Activated naive CD4-positive, alpha-beta T cell treated with anti-CD3 and anti-CD28 coated beads, Interleukin-2, amount 50 U/mL, for 16 hours (primary cell): Measurements from ENCODE around the gene SLC25A25.
"Not testable (repeated sequence)": the region's sequence is repeated elsewhere in the genome, so short reads cannot be mapped to it uniquely, and the experiment has no call there.

ENCODE experiments used
- DNase-seq: peaks from one replicate; pipeline ENCODE4 v3.0.0-alpha.2; 2020

Gene SLC25A25

DNA sequence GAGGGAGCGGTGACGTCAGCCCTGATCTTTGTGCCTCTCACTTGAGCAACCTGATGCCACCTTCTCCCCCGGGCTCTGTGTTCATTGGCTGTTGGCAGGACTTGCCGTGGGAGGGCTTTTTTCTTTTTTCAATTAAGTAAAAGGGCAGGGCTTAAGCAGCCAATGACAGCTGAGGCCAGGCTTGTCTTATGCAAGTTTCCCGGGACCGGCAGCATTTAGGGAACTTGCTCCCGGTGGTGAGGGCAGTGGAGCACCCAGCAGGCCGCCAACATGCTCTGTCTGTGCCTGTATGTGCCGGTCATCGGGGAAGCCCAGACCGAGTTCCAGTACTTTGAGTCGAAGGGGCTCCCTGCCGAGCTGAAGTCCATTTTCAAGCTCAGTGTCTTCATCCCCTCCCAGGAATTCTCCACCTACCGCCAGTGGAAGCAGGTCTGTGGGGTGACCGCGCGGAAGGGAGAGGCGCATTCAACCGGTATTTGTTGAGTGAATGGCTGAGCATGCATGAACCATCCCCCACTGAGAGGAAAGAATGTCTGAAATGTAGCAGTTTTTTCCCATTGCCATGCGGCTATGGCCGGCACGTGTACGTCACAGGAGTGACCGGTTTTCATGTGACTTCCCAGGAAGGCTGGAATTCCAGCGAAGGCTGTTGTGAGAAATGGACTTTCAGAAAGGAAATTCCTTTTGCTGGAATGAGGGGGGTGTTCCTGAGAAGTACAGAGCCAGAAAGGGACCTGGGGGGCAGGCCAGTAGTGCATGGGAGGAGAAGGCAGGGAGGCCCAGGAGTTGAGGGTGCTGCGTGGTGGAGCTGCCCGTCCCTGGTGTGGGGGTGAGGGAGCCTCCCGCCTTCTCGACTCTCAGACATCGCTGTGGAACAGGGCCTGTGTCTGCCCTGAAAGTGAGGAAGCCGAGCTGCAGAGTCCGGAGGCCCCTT, 30.5 kb downstream of the SLC25A25 start:
- peak; percentile 68 for DNase-seq

GRCh38 chr9:128099231-128099931, 31.3 kb downstream of the SLC25A25 start:
- DNase-seq: no peak

- no peak for DNase-seq
These were observed 32.0 kb downstream of the SLC25A25 start for GRCh38 chr9:128099932-128100491.

DNA sequence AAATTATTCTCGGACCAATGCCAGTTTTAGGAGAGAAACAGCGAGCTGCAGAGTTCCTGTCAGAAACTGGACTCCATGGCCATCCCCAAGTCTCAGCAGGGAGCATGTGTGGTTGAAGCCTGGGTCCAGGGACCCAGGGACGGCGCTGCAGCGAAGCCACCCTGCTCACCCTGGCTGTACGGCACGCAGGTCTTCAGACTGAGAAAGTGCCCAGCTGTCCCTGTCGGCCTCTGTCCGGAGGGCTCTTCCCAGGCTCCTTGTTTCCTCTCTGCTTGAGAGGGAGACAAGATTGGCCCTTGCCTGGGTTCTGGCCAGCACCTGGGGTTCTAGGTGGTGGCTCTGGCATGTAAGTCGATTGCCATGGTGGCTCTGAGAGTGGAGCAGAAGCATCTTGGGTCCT, 32.5 kb downstream of the SLC25A25 start:
- no peak for DNase-seq

- DNase-seq: no peak
These were observed 33.2 kb downstream of the SLC25A25 start for GRCh38 chr9:128101231-128101661.

- no peak for DNase-seq
These were observed 33.7 kb downstream of the SLC25A25 start for GRCh38 chr9:128101690-128102089.

DNA sequence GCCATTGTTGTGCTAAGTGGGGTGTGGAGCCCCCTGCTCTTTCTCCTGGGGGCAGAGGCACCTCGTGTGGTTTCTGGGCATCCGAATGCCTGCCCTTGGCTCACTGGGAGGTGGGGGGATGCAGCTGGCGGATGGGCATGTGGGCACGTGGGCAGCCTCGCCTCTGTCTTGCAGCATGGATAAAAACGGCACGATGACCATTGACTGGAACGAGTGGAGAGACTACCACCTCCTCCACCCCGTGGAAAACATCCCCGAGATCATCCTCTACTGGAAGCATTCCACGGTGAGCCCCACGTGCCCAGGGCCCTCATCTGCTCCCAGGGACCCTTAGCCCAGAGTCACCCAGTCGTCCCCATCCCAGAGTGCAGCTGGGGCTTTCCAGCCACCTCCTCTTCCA, 34.2 kb downstream of the SLC25A25 start:
- no peak for DNase-seq

DNA sequence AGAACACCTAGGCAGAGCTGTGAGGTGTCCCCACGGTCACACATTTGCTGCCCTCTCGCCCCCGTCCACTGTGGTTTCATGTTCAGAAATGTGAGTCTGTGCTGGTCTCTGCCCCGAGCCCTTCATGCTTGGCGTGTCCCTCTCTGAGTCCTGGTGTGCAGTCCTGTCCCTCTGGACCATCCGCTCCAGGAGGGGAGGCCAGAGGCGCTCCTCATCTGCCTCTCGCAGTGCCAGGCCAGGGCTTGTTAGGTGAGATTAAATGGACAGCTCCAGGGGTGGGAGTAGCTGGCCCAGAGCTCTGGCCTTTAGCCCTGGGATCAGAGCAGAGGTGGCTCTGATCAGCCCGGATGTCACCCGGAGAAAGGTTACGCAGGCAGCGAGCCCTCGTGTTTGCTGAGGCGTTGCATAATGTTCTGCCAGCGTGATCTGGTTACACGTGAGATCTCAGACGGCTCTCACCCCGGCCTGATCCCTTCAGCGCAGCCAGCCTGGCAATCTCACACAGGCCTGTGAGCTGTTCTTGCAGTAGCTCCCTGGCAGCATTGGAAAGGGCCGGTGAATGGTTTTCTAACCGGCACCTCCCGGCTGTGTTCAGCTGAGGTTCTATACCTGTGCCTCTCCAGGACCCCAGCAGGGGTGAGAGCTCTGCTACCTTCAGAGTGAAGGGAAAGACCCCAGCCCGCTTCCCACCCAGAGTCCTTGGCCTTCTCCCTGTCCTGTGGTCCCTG, 35.0 kb downstream of the SLC25A25 start:
- no peak for DNase-seq

DNA sequence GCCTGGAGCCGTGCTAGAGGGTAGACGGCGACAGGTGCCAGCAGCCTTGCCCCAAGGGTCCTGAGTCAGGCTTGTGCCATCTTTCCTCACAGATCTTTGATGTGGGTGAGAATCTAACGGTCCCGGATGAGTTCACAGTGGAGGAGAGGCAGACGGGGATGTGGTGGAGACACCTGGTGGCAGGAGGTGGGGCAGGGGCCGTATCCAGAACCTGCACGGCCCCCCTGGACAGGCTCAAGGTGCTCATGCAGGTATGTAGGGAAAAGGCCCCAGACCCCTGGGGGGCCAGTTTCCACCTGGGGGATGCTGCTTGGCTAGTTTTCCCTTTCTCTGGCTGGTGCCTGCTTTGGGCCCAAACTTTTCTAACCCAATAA, 35.5 kb downstream of the SLC25A25 start:
- peak; percentile 44 for DNase-seq

DNA sequence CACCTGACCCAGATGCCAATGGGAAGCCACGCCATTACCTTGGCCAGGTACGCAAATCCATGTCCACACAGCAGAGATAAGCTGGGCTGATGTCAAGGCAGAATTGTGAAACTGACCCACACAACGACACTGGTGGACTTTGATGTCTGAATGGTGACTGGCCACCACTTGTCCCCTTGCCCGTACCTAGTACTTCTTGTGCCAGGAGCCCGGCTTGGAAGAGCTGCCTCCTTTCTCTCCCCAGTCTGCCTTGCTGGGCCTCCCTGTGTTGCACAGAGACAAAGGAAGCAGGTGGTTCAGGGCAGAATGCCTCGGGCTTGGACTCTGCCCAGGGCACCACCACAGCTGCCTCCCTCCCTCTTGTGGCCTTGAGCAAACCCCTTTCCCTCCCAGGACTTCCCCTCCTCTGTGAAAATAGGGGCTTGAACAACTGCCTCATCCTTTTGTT, 36.2 kb downstream of the SLC25A25 start:
- no peak for DNase-seq

- DNase-seq: no peak
These were observed 37.6 kb downstream of the SLC25A25 start for GRCh38 chr9:128105538-128106175.

DNA sequence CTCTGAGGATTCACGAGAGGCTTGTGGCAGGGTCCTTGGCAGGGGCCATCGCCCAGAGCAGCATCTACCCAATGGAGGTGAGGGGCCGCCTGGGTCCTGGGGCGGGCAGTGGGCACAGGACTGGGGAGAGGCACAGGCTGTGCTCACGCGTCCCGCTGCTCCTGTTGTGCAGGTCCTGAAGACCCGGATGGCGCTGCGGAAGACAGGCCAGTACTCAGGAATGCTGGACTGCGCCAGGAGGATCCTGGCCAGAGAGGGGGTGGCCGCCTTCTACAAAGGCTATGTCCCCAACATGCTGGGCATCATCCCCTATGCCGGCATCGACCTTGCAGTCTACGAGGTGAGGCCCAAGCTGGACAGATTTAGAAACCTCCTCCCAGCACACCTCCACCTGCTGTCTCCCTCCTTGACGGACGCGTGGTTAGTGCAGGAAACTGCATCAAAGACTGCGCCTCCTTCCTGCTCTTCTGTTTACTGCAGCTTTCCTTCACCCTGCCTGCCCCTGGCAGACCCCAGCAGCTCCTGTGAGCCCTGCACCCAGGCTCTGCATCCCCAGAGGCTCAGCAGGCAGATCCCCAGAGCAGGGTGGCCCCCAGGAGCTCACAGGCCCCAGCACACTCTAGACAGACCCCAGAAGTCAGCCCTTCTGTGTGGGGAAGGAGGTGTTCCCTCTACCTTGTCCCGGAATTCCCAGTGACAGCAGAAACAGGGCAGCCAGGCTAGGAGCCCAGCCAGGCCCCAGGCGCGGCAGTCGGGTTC, 38.3 kb downstream of the SLC25A25 start:
- DNase-seq: no peak

GRCh38 chr9:128106940-128107467, 39.0 kb downstream of the SLC25A25 start:
- DNase-seq: no peak

- DNase-seq: no peak
These were observed 39.6 kb downstream of the SLC25A25 start for GRCh38 chr9:128107468-128108268.

DNA sequence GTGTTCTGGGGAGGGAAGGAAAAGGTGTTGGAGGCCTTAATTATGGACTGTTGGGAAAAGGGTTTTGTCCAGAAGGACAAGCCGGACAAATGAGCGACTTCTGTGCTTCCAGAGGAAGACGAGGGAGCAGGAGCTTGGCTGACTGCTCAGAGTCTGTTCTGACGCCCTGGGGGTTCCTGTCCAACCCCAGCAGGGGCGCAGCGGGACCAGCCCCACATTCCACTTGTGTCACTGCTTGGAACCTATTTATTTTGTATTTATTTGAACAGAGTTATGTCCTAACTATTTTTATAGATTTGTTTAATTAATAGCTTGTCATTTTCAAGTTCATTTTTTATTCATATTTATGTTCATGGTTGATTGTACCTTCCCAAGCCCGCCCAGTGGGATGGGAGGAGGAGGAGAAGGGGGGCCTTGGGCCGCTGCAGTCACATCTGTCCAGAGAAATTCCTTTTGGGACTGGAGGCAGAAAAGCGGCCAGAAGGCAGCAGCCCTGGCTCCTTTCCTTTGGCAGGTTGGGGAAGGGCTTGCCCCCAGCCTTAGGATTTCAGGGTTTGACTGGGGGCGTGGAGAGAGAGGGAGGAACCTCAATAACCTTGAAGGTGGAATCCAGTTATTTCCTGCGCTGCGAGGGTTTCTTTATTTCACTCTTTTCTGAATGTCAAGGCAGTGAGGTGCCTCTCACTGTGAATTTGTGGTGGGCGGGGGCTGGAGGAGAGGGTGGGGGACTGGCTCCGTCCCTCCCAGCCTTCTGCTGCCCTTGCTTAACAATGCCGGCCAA, 40.4 kb downstream of the SLC25A25 start:
- no peak for DNase-seq

GRCh38 chr9:128109050-128109709, 41.1 kb downstream of the SLC25A25 start:
- DNase-seq: no peak

GRCh38 chr9:128111726-128112125, 43.7 kb downstream of the SLC25A25 start:
- DNase-seq: not testable (repeated sequence)

DNA sequence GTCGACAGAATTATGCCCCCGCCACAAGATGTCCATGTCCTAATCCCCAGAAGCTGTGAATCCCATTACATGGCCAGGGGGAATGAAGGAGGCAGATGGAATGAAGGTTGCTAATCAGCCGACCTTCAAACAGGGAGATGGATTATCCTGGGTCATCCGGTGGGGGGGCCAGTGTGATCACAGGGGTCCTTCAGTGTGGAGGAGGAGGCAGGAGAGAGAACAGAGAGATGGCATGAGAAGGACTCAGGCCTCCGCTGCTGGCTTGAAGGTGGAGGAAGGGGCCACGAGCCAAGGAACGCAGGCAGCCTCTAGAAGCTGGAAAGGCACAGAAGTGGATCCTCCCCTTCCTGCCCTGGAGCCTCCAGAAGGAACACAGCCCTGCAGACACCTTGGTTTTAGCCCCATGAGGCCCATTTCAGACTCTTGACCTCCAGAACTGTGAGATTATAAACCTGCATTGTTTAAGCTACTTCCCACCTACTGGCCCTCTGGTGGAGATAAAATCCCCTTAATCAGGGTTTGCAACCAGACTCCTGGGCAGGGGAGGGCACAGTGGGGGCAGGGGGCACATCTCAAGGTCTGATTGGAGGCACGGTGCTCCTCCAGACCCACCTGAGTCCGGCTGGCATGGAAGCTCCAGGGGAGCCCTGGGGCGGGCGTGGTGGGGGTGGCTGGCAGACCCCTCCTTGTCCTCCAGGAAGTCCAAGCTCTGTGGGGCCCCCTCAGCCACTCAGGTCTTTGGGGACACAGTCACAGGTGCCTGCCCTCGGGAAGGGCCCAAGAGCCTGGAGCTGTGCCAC, 45.7 kb downstream of the SLC25A25 start:
- no peak for DNase-seq
